Measurements from ENCODE around the gene CDC14B. TPM values are rescaled to one million over a fixed set of nuclear protein-coding genes. Genes with fewer than 3 reads are reported as not detected.

CDC14B gene
- total RNA-seq, 1 experiment from 2014 or later, result 11.4 TPM

DNA sequence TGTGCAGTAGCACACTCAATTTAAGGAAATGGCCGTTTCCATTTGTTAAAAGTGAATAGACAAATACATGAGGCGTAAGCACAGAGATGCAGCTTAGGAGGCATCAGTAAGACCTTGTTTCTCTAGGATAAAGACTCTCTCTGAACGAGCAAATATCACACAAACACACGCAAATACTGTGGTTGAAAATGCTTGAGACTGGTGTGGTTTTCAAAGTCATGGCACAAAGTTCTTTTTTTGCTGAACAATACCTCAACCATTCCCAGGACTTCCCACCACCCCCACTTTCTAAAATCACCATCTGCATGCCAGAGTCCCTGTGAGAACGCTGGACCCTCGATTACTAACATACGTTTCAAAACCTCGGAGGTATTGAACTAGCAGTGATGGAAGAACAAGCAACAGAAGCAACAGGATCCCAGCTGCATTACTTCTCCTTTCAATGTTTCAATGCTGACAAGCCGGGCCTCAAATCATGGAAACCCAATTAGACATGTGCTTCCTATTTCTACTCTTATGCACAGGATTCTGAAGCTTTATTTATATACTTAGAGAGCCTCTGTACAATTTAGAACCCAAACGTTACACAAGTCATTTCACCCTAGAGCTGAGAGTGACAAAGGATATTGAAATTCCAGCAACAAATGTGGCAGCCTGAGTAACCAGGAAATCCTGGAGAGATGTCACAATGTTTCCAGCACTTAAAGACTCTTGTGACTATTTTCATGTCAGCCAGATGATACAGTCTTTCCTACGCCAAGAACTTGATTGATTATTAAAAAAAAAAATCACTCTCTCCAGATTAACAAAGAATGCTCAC lies 63.9 kb downstream of the CDC14B start:
- intact Hi-C loops (cut with micrococcal nuclease), result no loop called here
- Histone ChIP-seq H3K27me3 (ENCODE audit: low read length) (no peaks in the 10 kb centered on the region), H3K4me3 (ENCODE audit: low read length) (no peak overlapping the region), H3K27ac (ENCODE audit: low read length) (no peak overlapping the region), H3K9me3 (ENCODE audit: low read length) (no peaks in the 10 kb centered on the region), H3K36me3 (ENCODE audit: low read depth, low read length) (no peaks in the 10 kb centered on the region), H3F3A (ENCODE audit: low read length, unreplicated experiment) (no peaks in the 10 kb centered on the region), H4K20me1 (ENCODE audit: low read length) (no peaks in the 10 kb centered on the region), H2AFZ (ENCODE audit: low read length) (no peak overlapping the region), H3K79me2 (ENCODE audit: low read length) (no peaks in the 10 kb centered on the region), H3K9ac (ENCODE audit: low read length) (no peak overlapping the region), H3K4me1 (ENCODE audit: insufficient read depth, low read length) (peaks cover 21% of the 10 kb centered on the region), H3K4me2 (ENCODE audit: low read length) (no peak overlapping the region), H3K9me2 (replicated peaks; ENCODE audit: low read length) (no peaks in the 10 kb centered on the region)
- ATAC-seq (no peak), DNase-seq (no peak)
- no TSS peak for BruUV-seq (replicated peaks)
- TF ChIP-seq, protein P1, sequence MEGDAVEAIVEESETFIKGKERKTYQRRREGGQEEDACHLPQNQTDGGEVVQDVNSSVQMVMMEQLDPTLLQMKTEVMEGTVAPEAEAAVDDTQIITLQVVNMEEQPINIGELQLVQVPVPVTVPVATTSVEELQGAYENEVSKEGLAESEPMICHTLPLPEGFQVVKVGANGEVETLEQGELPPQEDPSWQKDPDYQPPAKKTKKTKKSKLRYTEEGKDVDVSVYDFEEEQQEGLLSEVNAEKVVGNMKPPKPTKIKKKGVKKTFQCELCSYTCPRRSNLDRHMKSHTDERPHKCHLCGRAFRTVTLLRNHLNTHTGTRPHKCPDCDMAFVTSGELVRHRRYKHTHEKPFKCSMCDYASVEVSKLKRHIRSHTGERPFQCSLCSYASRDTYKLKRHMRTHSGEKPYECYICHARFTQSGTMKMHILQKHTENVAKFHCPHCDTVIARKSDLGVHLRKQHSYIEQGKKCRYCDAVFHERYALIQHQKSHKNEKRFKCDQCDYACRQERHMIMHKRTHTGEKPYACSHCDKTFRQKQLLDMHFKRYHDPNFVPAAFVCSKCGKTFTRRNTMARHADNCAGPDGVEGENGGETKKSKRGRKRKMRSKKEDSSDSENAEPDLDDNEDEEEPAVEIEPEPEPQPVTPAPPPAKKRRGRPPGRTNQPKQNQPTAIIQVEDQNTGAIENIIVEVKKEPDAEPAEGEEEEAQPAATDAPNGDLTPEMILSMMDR (conservative IDR thresholded peaks at IDR 0.05; ENCODE audit: low read depth, low read length), result no peak
- no peak for TF ChIP-seq EZH2 (IDR thresholded peaks at IDR 0.05; ENCODE audit: low read length, unreplicated experiment)
- TF ChIP-seq EZH2phosphoT487 (IDR thresholded peaks at IDR 0.05; ENCODE audit: borderline replicate concordance, low read length), result no peak
- POLR2A ChIA-PET (ENCODE audit: unreplicated experiment), result no interaction called here
- CTCF ChIA-PET, result no interaction called here

DNA sequence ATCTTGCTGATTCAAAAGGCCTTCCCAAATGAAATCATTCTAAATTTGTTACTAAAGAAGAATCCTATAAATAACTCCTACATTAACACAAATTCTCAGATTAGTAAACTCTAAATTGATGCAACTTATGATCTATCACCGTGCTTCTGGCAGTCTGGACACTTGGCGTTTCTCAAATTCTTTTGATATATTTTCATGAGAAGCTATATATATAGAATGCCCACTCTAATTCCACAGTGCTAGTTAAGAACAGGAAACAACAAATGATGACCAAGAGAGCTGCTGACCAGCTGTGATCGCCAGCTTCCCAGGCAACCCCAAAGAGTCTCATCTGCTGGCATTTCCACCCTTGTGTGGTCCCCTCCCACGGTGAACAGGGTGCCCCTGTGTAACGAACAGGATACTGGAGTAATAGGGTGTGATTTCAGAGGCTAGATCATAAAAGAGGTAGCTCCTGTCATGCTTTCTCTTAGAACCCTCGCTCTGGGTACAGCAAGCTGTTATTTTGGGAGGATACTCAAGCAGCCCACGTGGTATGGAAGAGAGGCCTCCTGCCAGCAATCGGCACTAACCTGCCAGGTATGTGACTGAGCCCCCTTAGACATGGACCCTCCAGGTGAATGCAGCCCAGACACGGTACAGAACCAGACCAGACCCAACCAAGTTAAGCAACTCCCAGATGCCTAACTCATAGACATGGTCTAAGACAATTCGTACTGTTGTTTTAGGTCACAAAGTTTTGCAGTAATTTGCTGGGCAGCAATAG lies 64.7 kb downstream of the CDC14B start:
- H3F3A ChIP-seq (ENCODE audit: low read length, unreplicated experiment), result no peaks in the 10 kb centered on the region
- H3K9me2 ChIP-seq (replicated peaks; ENCODE audit: low read length), result no peaks in the 10 kb centered on the region
- peaks cover 21% of the 10 kb centered on the region for H3K4me1 ChIP-seq (ENCODE audit: insufficient read depth, low read length)
- no peaks in the 10 kb centered on the region for H3K36me3 ChIP-seq (ENCODE audit: low read depth, low read length)
- ChIA-PET CTCF (no interaction called here), POLR2A (ENCODE audit: unreplicated experiment) (no interaction called here)
- no peaks in the 10 kb centered on the region for H3K9me3 ChIP-seq (ENCODE audit: low read length)
- H3K27ac ChIP-seq (ENCODE audit: low read length), result no peak overlapping the region
- DNase-seq (no peak), ATAC-seq (no peak)
- intact Hi-C loops (cut with micrococcal nuclease), result no loop called here
- H3K4me2 ChIP-seq (ENCODE audit: low read length), result no peak overlapping the region
- H3K4me3 ChIP-seq (ENCODE audit: low read length), result no peak overlapping the region
- H3K27me3 ChIP-seq (ENCODE audit: low read length), result no peaks in the 10 kb centered on the region
- no peak for TF ChIP-seq EZH2 (IDR thresholded peaks at IDR 0.05; ENCODE audit: low read length, unreplicated experiment)
- no peaks in the 10 kb centered on the region for H4K20me1 ChIP-seq (ENCODE audit: low read length)
- no TSS peak for BruUV-seq (replicated peaks)
- H3K9ac ChIP-seq (ENCODE audit: low read length), result no peak overlapping the region
- H3K79me2 ChIP-seq (ENCODE audit: low read length), result no peaks in the 10 kb centered on the region
- no peak overlapping the region for H2AFZ ChIP-seq (ENCODE audit: low read length)

DNA sequence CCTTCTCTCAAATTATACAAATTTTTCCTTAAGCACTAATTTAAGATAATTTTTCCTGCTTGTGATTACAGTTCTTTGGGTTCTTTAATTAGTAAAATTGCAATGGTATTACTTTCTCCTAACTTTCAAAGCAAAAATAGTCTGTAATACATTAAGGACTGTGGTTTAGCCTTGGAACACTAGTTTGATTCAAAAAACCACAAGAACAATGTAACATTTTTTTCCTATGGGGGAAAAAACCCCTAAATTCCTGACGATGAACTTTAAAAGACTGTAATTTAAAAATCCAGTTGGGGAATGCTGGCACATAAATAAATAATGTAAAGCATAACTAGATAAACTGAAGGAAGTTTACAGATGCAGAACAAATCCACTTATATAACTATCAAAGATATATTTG lies 65.3 kb downstream of the CDC14B start:
- DNase-seq (no peak), ATAC-seq (no peak)
- Histone ChIP-seq H3K9me3 (ENCODE audit: low read length) (no peaks in the 10 kb centered on the region), H3K9me2 (replicated peaks; ENCODE audit: low read length) (no peaks in the 10 kb centered on the region), H3K4me2 (ENCODE audit: low read length) (no peak overlapping the region), H3F3A (ENCODE audit: low read length, unreplicated experiment) (no peaks in the 10 kb centered on the region), H3K27me3 (ENCODE audit: low read length) (no peaks in the 10 kb centered on the region), H4K20me1 (ENCODE audit: low read length) (no peaks in the 10 kb centered on the region), H2AFZ (ENCODE audit: low read length) (no peak overlapping the region), H3K9ac (ENCODE audit: low read length) (no peak overlapping the region), H3K79me2 (ENCODE audit: low read length) (no peaks in the 10 kb centered on the region), H3K36me3 (ENCODE audit: low read depth, low read length) (no peaks in the 10 kb centered on the region), H3K4me1 (ENCODE audit: insufficient read depth, low read length) (peaks cover 21% of the 10 kb centered on the region), H3K27ac (ENCODE audit: low read length) (no peak overlapping the region), H3K4me3 (ENCODE audit: low read length) (no peak overlapping the region)
- CTCF ChIA-PET, result no interaction called here
- intact Hi-C loops (cut with micrococcal nuclease), result no loop called here
- TF ChIP-seq EZH2phosphoT487 (IDR thresholded peaks at IDR 0.05; ENCODE audit: borderline replicate concordance, low read length) (no peak), EZH2 (IDR thresholded peaks at IDR 0.05; ENCODE audit: low read length, unreplicated experiment) (no peak)
- TF ChIP-seq, protein P1 (conservative IDR thresholded peaks at IDR 0.05; ENCODE audit: low read depth, low read length), result no peak
- POLR2A ChIA-PET (ENCODE audit: unreplicated experiment), result no interaction called here
- no TSS peak for BruUV-seq (replicated peaks)

Data from PC-3 (cell line).